Kidney epithelial cell (primary cell): ENCODE measurements around the gene RSPRY1. TPM values are rescaled to one million over a fixed set of nuclear protein-coding genes. Genes with fewer than 3 reads are reported as not detected.

Experiments used
- DNase-seq: peaks from one replicate; pipeline ENCODE4 v3.0.0-alpha.2; 2010; ENCODE audit warnings: low read depth
- H3K27me3 ChIP-seq: 2 replicates; pipeline ENCODE4 v1.6.0; 2011; ENCODE audit warnings: low read length; ENCODE audit not compliant: control insufficient read depth, insufficient read depth
- H3K36me3 ChIP-seq: 2 replicates; pipeline ENCODE4 v1.5.1; 2011; ENCODE audit warnings: low read length; ENCODE audit not compliant: control insufficient read depth, insufficient read depth
- H3K4me3 ChIP-seq: 2 replicates; pipeline ENCODE4 v1.5.1; 2011; ENCODE audit warnings: low read depth, mild to moderate bottlenecking, control low read depth, low read length
- total RNA-seq: library from RNA; depleted of rRNA; stranded (reverse); fragments of >200 nt; gene quantifications from 2 replicates; pipeline ENCODE4 v1.2.3, GENCODE V29; 2015
- TF ChIP-seq, protein P1 (sequence below): IDR thresholded peaks from 2 replicates; pipeline ENCODE4 v1.5.1; 2011; ENCODE audit warnings: mild to moderate bottlenecking, moderate library complexity, low read length, control low read depth, inconsistent platforms; ENCODE audit not compliant: insufficient read depth, poor library complexity, severe bottlenecking

RSPRY1 gene
- total RNA-seq, 1 donor from 2014 or later = 42.7 TPM

DNA sequence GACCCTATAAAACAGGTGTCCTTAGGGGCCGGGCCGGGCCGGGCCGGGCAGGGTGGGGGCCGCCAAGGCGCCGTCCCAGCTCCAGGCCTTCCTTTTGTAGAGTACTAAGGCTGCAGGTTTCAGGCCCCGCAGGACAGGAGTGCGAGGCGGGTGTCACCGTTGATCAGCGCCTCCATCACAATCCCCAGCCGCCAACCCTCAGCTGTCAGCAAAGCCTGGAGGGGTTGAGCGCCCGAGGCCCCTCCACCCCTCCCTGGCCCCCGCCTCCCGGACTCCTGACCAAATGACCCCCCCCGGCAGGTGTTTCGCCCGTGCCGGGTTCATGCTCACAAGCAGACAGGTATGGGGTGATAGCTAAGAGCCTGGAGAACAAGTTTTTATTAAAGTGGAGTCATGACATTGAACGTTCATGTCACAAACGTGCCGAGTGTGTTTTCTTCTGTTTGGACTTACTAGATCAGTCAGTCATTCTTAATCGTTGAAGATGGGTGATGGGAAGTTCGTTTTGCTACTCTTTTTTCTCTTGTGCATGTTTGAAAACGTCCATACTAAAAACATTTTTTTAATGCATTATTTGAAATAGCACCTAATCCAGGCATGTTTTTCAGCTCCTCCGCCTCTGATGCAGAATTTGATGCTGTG is 59.5 kb downstream of the RSPRY1 start:
- no peaks in the 10 kb centered on the region for H3K36me3 ChIP-seq
- DNase-seq = no peak
- TF ChIP-seq, protein P1, sequence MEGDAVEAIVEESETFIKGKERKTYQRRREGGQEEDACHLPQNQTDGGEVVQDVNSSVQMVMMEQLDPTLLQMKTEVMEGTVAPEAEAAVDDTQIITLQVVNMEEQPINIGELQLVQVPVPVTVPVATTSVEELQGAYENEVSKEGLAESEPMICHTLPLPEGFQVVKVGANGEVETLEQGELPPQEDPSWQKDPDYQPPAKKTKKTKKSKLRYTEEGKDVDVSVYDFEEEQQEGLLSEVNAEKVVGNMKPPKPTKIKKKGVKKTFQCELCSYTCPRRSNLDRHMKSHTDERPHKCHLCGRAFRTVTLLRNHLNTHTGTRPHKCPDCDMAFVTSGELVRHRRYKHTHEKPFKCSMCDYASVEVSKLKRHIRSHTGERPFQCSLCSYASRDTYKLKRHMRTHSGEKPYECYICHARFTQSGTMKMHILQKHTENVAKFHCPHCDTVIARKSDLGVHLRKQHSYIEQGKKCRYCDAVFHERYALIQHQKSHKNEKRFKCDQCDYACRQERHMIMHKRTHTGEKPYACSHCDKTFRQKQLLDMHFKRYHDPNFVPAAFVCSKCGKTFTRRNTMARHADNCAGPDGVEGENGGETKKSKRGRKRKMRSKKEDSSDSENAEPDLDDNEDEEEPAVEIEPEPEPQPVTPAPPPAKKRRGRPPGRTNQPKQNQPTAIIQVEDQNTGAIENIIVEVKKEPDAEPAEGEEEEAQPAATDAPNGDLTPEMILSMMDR = no peak
- no peaks in the 10 kb centered on the region for H3K27me3 ChIP-seq
- peak overlapping the region; percentile 89 for H3K4me3 ChIP-seq

DNA sequence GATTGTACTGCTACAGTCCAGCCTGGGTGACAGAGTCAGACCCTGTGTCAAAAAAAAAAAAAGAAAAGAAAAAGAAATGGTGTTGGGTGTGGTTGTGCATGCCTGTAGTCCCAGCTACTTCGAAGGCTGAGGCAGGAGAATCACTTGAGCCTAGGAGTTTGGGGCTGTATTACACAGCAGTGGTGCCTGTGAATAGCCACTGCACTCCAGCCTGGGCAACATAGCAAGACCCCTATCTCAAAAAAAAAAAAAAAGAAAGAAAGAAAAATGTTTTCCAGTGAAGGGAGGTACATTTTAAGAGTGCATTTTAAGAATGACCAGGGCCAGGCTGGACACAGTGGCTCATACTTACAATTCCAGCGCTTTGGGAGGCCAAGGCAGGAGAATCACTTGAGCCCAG is 65.2 kb downstream of the RSPRY1 start:
- peaks cover 3% of the 10 kb centered on the region for H3K36me3 ChIP-seq
- no peak for DNase-seq
- TF ChIP-seq, protein P1 = no peak
- H3K4me3 ChIP-seq = no peak overlapping the region
- H3K27me3 ChIP-seq = no peaks in the 10 kb centered on the region

DNA sequence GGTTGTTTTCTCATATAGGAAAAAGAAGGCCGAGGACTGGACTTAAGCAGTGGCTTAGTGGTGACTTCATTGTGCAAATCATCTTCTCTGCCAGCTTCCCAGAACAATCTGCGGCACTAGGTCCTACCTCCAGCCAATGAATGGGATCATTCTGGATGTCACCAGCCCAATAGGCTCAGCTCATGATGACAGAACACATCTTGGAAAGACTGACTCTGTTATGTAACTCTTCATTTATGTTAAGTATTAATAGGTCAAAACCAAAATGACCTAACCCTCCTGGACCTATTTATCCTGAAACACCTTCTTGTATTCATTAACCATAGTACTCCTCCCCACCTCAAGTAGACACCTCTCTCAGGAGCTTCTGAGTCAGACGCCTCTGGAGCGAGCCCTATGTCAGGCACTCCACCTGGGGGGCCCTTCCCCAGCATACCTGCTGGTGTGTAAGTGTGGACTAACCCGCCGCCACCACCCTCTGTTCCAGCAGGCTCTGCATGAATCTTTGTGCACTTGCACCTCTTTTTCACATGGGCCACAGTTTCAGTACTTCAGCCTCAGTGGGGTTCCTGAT is 66.1 kb downstream of the RSPRY1 start:
- Histone ChIP-seq H3K27me3 (no peaks in the 10 kb centered on the region), H3K36me3 (peaks cover 3% of the 10 kb centered on the region), H3K4me3 (no peak overlapping the region)
- DNase-seq = no peak
- TF ChIP-seq, protein P1 = no peak

DNA sequence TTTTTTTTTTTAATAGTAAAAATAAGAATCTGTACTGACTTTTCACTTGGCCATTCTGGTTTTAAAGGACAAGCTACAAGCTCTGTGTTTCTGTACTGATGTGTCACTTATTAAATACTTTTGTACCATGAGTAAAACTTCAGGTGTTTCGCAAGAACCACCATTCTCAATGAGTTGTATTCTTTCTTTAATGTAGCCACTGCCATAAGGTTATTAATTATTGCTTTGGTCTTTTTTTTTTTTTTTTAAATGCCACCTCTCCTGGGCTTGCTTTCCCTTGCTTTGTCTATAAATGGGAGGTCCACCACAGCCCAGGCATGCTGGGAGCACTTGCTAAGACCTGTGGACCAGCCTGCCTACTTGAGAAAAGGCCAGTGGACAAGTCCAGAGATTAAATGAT is 67.3 kb downstream of the RSPRY1 start:
- Histone ChIP-seq H3K4me3 (no peak overlapping the region), H3K36me3 (peaks cover 3% of the 10 kb centered on the region), H3K27me3 (no peaks in the 10 kb centered on the region)
- TF ChIP-seq, protein P1 = no peak
- DNase-seq = no peak

DNA sequence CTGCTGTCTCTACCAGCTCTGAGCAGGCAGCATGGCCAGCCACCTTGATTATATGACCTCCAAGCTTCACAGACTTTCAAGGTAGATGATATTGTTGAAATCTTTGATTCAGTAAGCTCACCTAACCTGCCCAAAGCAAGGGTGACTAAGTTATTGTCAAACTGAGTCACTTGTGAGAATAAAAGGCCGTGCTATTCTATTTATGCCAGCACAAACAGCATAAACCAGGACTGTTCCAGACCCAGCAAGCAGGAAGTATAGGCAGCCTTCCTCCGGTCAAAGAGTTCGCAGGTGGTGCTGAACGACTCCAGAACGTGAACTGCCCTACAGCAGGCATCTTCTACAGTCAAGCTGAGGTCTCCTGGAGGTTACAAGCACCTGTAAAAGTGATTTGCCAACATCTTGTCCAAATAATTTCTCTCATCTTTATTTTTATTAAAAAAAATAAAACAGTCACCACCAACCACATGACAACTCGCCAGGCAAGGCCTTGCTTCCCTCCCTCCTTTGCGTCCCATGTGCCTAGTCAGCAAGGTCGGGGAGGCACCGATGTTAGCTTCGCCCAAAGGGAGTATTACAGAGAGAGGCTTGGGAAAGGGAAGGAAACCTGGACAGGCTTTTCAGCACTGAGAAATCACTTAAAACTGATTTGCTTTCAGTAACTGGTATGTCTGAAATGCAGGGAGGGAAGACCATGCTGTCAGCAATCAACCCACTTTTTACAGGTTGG is 69.7 kb downstream of the RSPRY1 start:
- TF ChIP-seq, protein P1 = no peak
- Histone ChIP-seq H3K36me3 (peaks cover 3% of the 10 kb centered on the region), H3K27me3 (no peaks in the 10 kb centered on the region), H3K4me3 (no peak overlapping the region)
- no peak for DNase-seq
